GM18858 (cell line): Measurements from ENCODE around the gene RASGRP4.

ENCODE experiments used
- ATAC-seq: cut with Tn5 transposase; IDR thresholded peaks from one replicate; pipeline ENCODE4 v1.9.1; 2021; ENCODE audit not compliant: unreplicated experiment

RASGRP4 gene

GRCh38 chr19:38391911-38392464 is 34.0 kb downstream of the RASGRP4 start:
- ATAC-seq: no peak

GRCh38 chr19:38389957-38390924 is 35.8 kb downstream of the RASGRP4 start:
- no peak for ATAC-seq

- no peak for ATAC-seq
Measured at GRCh38 chr19:38389101-38389925, 36.7 kb downstream of the RASGRP4 start.

- no peak for ATAC-seq
Measured at GRCh38 chr19:38388349-38389100, 37.5 kb downstream of the RASGRP4 start, which contains the start of gene SPRED3. Gene SPRED3 (plus strand): TSS chr19:38388697. CDS start chr19:38390303, 1,606 bp downstream.

- ATAC-seq: no peak
Measured at GRCh38 chr19:38387550-38388348, 38.3 kb downstream of the RASGRP4 start, which contains the start of gene GGN. Gene GGN (minus strand): TSS chr19:38388034. CDS start chr19:38387261, 773 bp downstream.

- no peak for ATAC-seq
Measured at GRCh38 chr19:38386971-38387549, 39.0 kb downstream of the RASGRP4 start.

- ATAC-seq: no peak
Measured at GRCh38 chr19:38386300-38386970, 39.6 kb downstream of the RASGRP4 start.

GRCh38 chr19:38385804-38386257 is 40.2 kb downstream of the RASGRP4 start:
- ATAC-seq: no peak

GRCh38 chr19:38385057-38385803 is 40.8 kb downstream of the RASGRP4 start:
- ATAC-seq: no peak

- ATAC-seq: no peak
Measured at GRCh38 chr19:38384209-38385027, 41.6 kb downstream of the RASGRP4 start.

GRCh38 chr19:38383743-38384142 is 42.3 kb downstream of the RASGRP4 start:
- ATAC-seq: no peak

- no peak for ATAC-seq
Measured at GRCh38 chr19:38383184-38383583, 42.8 kb downstream of the RASGRP4 start.

GRCh38 chr19:38381138-38381537 is 44.9 kb downstream of the RASGRP4 start:
- ATAC-seq: no peak

GRCh38 chr19:38378866-38379265 is 47.2 kb downstream of the RASGRP4 start:
- no peak for ATAC-seq

GRCh38 chr19:38377052-38377451 is 49.0 kb downstream of the RASGRP4 start:
- ATAC-seq: no peak

- no peak for ATAC-seq
Measured at GRCh38 chr19:38376576-38376975, 49.4 kb downstream of the RASGRP4 start.

- no peak for ATAC-seq
Measured at GRCh38 chr19:38375748-38376147, 50.3 kb downstream of the RASGRP4 start.
